ENCODE results near the gene VAMP2. TPM values are rescaled to one million over a fixed set of nuclear protein-coding genes. Genes with fewer than 3 reads are reported as not detected.

The VAMP2 gene
- total and polyA plus RNA-seq, 9 of the 15 experiments (the other 6 are each of a cell fraction or from before 2014, with no cell fraction given), result 2.3 to 31.8 (median 6.0) TPM

- TF ChIP-seq E2F1 (CRISPR knock-in tag; IDR thresholded peaks at IDR 0.05) (0 out of 2 replicates have a peak, but pooled peaks have one; percentile 68), ZKSCAN1 (IDR thresholded peaks at IDR 0.05; ENCODE audit: low read depth, low read length) (0 out of 2 replicates have a peak, but pooled peaks have one; percentile 12), FOXK2 (conservative IDR thresholded peaks at IDR 0.05 in 1 of 2, IDR thresholded peaks at IDR 0.05 in 1 of 2; ENCODE audit: low read depth in 2 of 2) (peak; percentile 31 to 59), ZFP36 (IDR thresholded peaks at IDR 0.05; ENCODE audit: low read depth, low read length, partially characterized antibody) (peak; percentile 3)
Measured at GRCh38 chr17:8187517-8188262, 24.9 kb upstream of the VAMP2 start (continued).

GRCh38 chr17:8186787-8187516 is 24.2 kb upstream of the VAMP2 start:
- ChIA-PET POLR2A (interaction anchor here (0.7 to 2.9 kb wide), 2 partner anchors 14 to 41 kb away, joined by 3 to 27 read pairs; no protein-coding TSS in a partner anchor), CTCF (ENCODE audit: low intra/inter-chr PET ratio) (interaction anchor here (0.6 to 1.3 kb wide), 3 partner anchors 25 to 50 kb away, joined by 3 to 5 read pairs (median 3); no protein-coding TSS in a partner anchor)
- intact Hi-C loops (cut with micrococcal nuclease) (loop anchor here (1.0 to 10.0 kb wide), 5 partner anchors 34 to 118 kb away; no protein-coding TSS in a partner anchor), in situ Hi-C loops (cut with MboI) (no loop called here)
- Histone ChIP-seq H3K9me1 (ENCODE audit: control insufficient read depth, insufficient read depth, low read length) (no peaks in the 10 kb centered on the region), H3K4me3 (peak overlapping the region; percentile 94), H3K4me1 (replicated peaks in 1 of 2; ENCODE audit: control insufficient read depth in 2 of 2, insufficient read depth in 2 of 2, low read length in 2 of 2) (peaks cover 27 to 33% of the 10 kb centered on the region in 2 experiments), H2AFZ (ENCODE audit: low read depth, low read length) (peak overlapping the region; percentile 97), H3K36me3 (ENCODE audit: control insufficient read depth, insufficient read depth, low read length) (no peaks in the 10 kb centered on the region), H4K20me1 (replicated peaks; ENCODE audit: control insufficient read depth, insufficient read depth, low read length) (peaks cover 10% of the 10 kb centered on the region), H3K79me2 (ENCODE audit: control insufficient read depth, insufficient read depth, low read length) (peaks cover 18% of the 10 kb centered on the region), H3K4me2 (ENCODE audit: insufficient read depth, low read length) (peak overlapping the region; percentile 100), H3K27ac (ENCODE audit: extremely low read depth, low read depth, low read length) (peak overlapping the region; percentile 95), H3K27me3 (ENCODE audit: control insufficient read depth in 2 of 2, insufficient read depth in 2 of 2, low read length in 2 of 2) (no peaks in the 10 kb centered on the region), H3K9ac (ENCODE audit: insufficient read depth in 1 of 2, low read depth in 2 of 2, low read length in 2 of 2) (peak overlapping the region; percentile 81 to 93), H3K9me3 (replicated peaks; ENCODE audit: control insufficient read depth, insufficient read depth, low read depth, low read length) (no peaks in the 10 kb centered on the region)
- no TSS peak for BruUV-seq (replicated peaks)
- WGBS (ENCODE audit: insufficient coverage, low coverage, missing lambda C conversion rate), result under 1% methylated on average over 29 of the region's 32 CpGs
- ATAC-seq (peak; percentile 53), FAIRE-seq (no peak), DNase-seq (ENCODE audit: extremely low read depth in 1 of 4, low spot score in 3 of 4) (peak; percentile 47 to 92 (median 56))
- TF ChIP-seq MCM2 (IDR thresholded peaks at IDR 0.05; ENCODE audit: low read depth), result no peak
- TF ChIP-seq ESRRB (CRISPR knock-in tag; IDR thresholded peaks at IDR 0.05; ENCODE audit: borderline replicate concordance), result no peak
- peak; percentile 80; the same call in 1 of the 2 replicates for TF ChIP-seq ETS1 (conservative IDR thresholded peaks at IDR 0.05; ENCODE audit: control insufficient read depth, low read depth, low read length)
- TF ChIP-seq CGGBP1 (CRISPR knock-in tag; IDR thresholded peaks at IDR 0.05), result no peak
- TF ChIP-seq IFI16 (CRISPR knock-in tag; IDR thresholded peaks at IDR 0.05), result no peak
- no peak for TF ChIP-seq DACH1 (IDR thresholded peaks at IDR 0.05; ENCODE audit: partially characterized antibody)
- no peak for TF ChIP-seq ZFX (CRISPR knock-in tag; IDR thresholded peaks at IDR 0.05)
- TF ChIP-seq NCOA4 (IDR thresholded peaks at IDR 0.05; ENCODE audit: partially characterized antibody), result no peak
- 0 out of 2 replicates have a peak, but pooled peaks have one; percentile 5 for TF ChIP-seq MAFF (IDR thresholded peaks at IDR 0.05; ENCODE audit: low read length)
- no peak for TF ChIP-seq NCOR1 (IDR thresholded peaks at IDR 0.05)
- no peak for TF ChIP-seq STAT5A (IDR thresholded peaks at IDR 0.05; ENCODE audit: borderline replicate concordance, low read length)
- TF ChIP-seq NR2C2 (CRISPR knock-in tag; IDR thresholded peaks at IDR 0.05), result no peak
- no peak for TF ChIP-seq NR2C2 (tag; IDR thresholded peaks at IDR 0.05)
